Measurements from ENCODE around the gene ST8SIA4.
A peak's percentile ranks its signal among the peaks of the same experiment; 100 is the strongest.

Gene ST8SIA4

DNA sequence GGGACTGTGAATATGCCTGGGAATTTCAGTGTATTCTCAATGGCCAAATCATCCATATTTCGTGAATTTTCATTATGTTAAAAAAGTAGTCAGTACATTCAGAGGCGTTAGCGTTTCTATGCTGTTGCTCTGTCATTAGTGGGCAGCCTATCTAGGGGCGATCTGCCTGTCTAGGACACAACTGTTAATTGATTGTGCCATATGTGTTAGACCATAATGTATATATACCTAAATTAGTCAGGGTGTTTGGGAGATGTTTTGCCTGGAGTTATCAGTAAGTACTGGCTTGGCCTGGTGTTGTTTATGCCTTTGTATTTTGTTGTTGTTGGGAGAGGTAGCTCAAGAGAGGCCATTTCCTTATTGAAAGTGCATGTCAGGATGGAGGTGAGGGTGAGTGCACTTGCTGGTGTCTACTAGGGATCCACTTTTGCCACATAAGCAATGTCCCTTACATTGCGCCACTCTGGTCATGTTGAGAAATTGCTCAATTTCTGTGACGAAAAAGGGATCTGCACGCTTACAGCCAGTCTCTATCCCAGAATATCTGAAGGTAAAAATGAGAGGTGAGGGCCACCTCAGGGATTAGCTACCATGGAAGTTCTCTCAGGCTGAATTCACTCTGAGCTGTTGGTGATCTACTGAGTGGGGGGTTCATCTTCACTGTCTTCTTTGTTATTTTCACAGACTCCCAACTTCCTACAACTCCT is 123.3 kb downstream of the ST8SIA4 start:
- peak; percentile 73 to 85 for DNase-seq

- DNase-seq, result peak; percentile 86 to 91
Measured at GRCh38 chr5:100777680-100778300, 125.3 kb downstream of the ST8SIA4 start.

- DNase-seq, result no peak
Measured at GRCh38 chr5:100775533-100775855, 127.6 kb downstream of the ST8SIA4 start.

DNA sequence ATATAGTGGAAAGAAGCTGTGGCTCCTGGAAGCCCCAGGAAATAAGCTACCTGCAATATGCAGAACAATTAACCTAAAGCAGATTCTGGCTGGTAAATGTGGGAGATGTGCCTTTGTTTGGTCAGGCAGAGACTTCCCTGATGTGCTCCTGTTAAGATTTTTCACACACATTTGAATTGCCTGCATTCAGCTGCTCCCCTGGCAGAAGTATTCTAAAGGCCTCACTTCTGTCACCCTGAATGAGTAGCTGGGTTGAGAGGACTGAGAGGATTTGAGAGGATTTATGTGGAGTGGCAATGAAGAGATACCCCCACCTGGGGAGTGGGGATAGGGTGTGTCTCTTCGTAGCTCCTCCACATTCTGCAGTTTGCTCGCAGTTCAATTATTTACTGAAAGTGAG is 130.5 kb downstream of the ST8SIA4 start:
- DNase-seq, result no peak

GRCh38 chr5:100772006-100772405 is 131.1 kb downstream of the ST8SIA4 start:
- DNase-seq, result no peak

GRCh38 chr5:100771181-100771580 is 131.9 kb downstream of the ST8SIA4 start:
- DNase-seq, result no peak

- no peak for DNase-seq
Measured at GRCh38 chr5:100768221-100768620, 134.9 kb downstream of the ST8SIA4 start.

DNA sequence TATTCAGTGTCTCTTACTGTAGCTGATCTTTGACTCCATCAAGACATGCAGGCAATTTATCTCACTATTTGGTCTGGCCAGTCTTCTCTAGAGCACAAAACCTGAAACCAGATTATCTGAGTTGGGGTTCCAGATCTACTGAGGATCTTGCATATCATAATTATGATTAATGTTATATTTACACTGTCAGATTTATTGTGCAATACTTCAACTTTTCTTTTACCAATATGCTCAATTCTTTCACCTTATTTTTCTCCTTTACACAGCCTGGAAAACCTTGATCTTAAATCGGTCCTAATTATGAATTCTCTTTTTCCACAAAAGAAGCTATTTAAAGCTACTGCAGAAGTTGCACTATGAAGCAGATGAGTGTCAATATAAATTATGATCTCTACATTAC is 140.1 kb downstream of the ST8SIA4 start:
- DNase-seq, result no peak

- no peak for DNase-seq
Measured at GRCh38 chr5:100762108-100762507, 141.0 kb downstream of the ST8SIA4 start.

- DNase-seq, result no peak
Measured at GRCh38 chr5:100761192-100761591, 141.9 kb downstream of the ST8SIA4 start.

- DNase-seq, result no peak
Measured at GRCh38 chr5:100760688-100761087, 142.4 kb downstream of the ST8SIA4 start.

- DNase-seq, result no peak
Measured at GRCh38 chr5:100758780-100759179, 144.3 kb downstream of the ST8SIA4 start.

GRCh38 chr5:100758306-100758705 is 144.8 kb downstream of the ST8SIA4 start:
- DNase-seq, result no peak

DNA sequence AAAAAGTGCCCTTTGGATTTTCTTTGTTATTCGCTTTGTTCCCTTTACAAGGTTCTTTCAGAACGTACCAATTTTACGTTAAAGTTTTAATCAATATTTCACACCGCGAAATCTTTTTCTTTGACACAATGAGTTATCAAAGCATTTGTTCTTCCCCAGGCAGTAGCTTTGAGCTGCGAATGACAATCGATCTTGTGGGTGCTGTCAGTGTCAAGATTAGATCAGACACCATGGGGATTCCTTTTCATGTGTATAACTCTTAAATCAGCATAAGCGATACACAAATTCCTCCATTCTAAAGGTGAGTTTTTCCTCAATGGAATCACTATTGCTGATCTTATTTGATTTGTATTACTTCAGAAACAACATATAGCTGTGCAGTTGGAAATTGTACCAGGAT is 145.5 kb downstream of the ST8SIA4 start:
- no peak for DNase-seq
